HG03442 (cell line): ENCODE measurements around the gene RPL18.
A peak's percentile ranks its signal among the peaks of the same experiment; 100 is the strongest.
"Not testable (repeated sequence)": the region's sequence is repeated elsewhere in the genome, so short reads cannot be mapped to it uniquely, and the experiment has no call there.

Experiments used
- ATAC-seq: cut with Tn5 transposase; IDR thresholded peaks from one replicate; pipeline ENCODE4 v1.9.1; 2021; ENCODE audit warnings: mild to moderate bottlenecking, moderate library complexity; ENCODE audit not compliant: unreplicated experiment

RPL18 gene

DNA sequence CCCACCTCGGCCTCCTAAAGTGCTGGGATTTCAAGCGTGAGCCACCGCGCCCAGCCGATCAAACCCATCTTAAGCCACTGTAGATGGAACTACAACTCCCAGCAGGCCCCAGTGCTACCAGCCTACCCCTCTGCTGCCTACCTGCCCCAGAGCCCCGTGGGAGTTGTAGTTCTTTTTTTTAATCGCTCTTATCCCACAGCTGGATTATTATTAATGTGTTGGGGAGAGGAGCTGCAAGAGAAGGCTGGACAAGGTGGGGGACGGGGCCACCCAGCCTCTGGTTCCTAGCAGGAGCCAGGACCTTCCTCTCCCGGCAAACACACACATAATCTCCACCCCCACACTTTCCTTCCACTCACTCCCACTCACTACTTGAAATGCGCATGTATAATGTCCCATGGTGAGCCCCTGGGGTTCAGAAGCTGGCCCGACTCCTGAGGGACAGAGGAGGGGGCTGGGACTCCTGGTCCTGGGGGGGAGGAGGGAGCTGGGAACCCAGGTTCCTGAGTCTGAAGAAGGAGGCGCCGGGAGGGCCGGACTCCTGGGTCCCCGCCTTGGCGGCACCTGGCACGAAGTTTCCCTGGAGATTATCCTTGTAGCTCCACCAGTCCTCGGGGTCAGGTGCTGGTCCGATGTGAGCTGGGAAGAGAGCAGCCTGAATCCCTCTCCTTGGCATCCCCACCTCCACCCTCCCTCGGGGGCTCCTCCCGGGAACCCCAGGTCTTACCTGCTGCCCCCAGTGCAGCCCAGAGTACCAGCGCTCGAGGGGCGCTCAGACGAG is 26.1 kb upstream of the RPL18 start:
- ATAC-seq, result no peak

DNA sequence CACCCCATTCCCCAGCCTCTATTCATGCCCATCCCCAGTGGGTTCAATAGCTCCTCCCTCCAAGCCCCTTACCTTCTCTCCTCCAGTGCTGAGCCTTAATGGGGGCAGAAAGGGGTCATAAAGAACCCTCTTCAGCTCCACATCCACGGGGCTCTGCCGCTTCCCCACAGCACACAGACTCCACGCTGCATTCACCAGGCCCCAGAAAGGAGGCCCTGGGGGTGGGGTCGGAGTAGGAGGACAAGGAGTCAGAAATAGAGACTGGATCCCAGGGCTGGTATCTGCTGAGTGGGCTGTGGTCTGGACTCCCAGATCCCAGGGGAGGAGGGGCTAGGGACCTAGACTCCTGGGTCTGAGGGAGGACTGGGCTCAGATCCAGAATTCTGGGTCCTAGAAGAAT is 25.4 kb upstream of the RPL18 start:
- no peak for ATAC-seq

DNA sequence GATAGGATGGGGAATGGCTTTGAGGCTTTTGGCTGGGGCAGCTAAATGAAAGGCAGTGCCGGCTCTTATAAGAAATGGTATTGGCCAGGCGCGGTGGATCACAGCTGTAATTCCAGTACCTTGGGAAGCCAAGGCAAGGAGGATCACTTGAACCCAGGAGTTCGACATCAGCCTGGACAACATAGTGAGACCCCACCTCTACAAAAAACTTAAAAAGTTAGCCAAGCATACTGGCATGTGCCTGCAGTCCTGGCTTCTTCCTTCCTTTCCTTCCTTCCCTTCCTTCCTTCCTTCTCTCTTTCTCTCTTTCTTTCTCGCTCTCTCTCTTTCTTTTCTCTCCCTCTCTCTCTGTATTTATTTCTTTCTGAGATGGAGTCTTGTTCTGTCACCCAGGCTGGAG is 23.9 kb upstream of the RPL18 start:
- ATAC-seq, result no peak

DNA sequence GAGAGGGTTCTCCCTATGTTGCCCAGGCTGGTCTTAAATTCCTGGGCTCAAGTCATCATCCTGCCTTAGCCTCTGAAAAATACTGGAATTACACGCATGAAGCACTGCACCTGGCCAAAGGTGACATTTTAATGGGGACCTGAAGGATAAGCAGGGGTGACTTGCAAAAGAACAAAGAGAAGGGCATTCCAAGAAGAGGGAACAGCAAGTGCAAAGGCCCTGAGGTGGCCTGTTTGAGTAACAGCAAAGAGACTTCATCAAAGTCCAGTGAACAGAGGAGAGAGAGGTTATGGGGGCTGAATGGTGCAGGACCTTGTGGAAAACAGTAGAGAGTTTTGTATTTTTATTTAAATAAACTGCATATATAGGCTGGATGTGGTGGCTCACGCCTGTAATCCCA is 22.9 kb upstream of the RPL18 start:
- no peak for ATAC-seq

DNA sequence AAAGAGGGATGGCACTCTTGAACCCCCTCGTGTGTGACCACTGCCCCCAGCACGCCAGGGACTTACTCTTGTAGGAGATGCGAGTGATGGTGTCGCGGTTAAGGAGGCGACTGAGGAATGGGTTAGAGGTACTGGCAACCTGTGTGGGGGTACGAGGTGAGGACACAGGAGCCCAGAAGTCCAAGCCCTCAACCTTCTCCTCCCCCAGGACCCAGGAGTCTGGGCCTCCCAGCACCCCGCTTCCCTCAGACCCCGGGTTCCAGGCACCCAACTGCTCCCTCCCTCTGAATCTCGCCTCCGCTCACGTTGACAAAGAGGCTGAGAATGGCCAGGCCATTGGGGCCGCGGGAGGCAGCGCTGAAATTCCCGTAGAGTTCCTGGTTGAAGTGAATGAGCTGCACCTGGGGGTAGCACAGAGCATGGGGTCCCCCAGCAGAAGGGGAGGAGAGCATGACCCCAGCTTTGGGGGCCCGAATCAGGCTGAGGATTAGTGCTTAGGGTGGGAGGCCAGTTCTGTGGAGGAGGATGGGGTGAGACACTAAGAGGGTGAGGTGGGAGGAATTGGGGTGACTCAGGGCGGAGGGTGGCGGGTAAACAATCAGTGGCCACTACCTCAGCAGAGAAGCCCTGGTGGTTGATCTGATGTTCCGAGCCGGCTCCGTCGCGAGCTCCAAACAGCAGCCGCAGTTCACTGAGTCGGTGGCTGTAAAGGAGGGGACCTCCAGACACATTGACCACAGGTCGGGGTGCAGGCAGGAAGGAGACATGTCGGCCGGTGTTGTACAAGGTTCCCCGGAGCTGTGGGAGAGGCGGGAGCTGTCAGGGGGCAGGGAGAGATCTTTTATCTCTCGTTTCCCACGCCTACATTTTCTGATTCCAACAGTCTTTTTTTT is 20.8 kb upstream of the RPL18 start:
- ATAC-seq, result no peak

DNA sequence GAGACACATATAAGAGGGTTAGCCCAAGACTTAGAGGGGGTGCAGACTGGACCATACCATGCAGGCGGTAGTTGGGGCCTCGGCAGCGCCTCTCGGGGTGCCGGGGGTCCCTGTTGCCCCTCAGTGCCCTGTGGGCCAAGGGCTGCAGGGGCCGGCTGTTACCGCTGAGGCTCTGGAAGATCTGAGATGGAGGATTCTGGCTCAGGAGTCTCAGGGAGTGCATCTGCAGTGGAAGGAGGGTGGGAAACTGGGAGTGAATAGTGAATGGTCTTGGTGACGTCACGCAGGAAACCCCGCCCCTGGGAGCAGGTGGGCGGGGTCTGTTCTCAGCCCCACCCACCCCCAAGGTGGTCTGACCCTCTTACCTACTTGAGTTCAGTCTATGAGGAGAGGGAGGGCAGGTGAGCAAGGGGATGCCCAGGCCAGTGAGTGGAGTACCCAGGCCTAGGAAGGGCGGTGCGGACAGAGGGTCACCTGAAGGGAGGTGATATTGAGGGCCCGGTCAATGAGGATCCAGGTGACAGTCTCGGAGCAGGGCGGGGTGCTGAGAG is 19.9 kb upstream of the RPL18 start:
- ATAC-seq, result no peak

DNA sequence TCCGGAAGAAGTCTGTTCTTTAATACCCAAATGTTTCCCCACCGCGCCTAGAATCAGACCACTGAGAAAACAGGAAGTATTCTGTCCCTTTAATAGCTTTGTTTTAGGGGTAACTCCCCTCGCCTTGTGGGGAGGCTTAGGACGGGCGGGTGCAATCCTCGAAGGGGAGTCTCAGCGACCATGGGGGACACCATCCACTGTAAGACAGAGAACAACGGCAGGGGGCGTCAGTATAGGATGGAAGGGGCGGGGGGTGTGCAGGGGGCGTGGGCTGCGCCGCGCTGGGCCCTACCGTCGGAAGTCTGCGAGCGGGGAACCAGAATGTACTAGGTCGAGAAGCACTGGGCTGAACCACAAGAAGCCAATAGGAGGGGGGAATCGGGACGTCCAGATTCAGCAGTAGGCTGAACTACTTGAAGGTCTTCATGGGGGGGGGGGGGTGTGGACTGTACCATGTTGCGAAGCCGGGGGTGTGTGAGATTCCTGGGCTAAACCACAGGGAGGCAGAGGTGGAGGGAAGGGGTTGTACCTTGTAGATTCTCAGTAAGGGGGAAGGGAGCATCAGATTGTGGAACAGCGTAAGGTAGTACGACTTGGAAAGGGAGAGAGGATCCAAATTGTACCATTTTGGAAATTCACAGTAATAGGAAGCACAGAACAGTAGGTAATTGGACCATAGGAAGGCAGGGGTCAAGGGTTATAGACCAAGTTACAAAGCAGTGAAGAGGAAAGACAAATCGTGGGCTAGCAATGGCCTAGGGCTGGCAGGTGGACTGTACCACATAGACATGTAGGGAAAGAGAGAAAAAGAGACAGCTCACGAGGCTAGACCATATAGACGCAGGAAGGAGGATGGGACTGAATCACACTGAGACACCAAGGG is 19.2 kb upstream of the RPL18 start:
- ATAC-seq, result peak; percentile 8

DNA sequence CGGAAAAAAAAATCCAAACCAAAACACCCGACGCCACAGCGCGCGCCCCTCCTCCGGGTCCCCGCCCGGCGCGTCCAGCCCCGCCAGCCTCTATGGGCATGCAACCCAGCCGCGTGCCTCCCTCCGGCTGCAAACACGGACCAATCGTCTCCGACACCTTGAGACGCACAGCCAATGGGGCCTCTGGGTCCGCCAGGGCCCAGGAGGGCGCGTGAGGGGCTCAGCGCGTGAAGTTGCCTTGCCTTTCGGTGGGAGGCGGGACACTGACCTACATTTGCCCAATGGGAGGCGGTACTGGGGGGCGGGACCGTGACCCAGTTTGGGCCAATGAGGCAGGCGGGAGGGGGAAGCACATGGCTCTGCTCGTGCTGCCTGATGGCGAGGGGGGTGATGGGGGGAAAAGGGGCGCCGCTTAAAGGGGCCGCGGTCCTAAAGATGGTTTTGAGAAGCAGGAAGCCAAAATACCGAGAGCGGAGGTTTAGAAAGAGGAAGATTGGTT is 18.5 kb upstream of the RPL18 start:
- peak; percentile 73 for ATAC-seq

DNA sequence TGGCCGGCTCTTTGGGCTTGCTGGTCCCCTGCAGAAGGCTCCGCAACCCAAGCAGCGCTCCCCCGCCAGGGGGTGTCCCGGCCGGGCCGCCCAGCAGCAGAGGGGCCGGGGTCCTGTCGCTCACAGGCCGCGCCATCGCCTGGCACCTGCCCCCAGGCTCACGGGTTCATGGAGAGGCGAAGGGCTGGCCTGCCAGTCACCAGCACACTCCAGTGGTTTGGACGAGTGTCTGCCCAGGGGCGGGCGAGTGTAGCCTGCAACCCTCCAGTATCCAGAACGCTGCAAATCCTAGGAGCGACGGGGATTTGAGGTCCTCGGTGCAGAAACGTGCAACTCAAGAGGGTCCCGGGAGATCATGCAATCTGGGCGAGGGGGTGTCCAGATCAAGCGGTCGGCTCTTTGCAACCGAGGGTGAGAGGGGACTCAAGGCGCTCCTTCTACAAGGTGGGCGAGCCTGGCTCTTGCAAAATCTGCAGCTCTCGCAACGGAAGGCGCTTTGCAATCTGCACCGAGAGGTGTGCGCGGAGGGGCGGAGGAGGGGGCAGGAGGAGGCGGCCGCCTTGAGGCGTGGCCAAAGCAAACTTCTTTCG is 18.0 kb upstream of the RPL18 start, which contains the start of gene DBP:
DBP (minus strand) TSS at position 521 of the 590 bp plus-strand sequence; CDS start at position 136, 385 bp downstream.
- ATAC-seq, result no peak

DNA sequence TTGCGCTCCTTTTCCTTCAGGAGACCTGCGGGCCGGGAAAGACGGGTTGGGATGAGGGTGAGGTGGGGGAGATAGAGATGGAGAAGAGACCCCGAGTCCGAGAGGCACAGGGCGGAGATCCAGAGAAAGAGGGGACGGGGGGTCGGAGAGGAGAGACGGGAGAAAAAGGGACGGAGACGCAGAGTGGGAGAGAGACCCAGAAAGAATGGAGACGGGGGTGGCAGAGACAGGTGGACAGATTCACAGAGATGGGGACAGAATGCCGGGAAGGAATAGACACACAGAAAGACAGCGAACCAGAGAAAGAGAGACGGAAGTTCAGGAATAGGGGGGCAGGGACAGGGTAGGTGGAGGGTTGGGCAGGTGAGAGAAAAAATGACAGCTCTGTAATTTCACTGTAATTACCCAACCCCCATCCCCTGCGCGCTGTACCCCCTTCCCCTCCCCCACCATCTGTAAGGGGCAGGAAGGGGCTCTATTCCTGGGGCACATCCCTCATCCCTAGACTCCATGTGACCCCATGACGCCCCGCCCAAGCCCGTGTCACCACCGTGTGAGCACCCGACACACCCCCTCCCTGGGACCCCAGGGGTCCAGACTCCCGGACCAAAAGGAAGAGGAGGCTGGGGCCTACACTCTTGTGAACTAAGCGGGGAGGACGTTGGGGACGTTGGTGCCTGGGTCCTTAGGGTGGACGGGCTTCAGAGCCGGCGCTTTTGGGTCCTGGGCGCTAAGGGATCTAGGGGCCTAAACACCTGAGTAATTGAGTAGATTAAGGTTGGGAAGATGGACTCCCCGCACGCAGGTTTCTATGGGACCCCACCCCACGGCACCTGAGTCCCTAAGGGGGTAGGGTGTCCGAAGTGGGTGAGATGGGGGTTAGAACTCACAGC is 17.2 kb upstream of the RPL18 start:
- ATAC-seq, result no peak

DNA sequence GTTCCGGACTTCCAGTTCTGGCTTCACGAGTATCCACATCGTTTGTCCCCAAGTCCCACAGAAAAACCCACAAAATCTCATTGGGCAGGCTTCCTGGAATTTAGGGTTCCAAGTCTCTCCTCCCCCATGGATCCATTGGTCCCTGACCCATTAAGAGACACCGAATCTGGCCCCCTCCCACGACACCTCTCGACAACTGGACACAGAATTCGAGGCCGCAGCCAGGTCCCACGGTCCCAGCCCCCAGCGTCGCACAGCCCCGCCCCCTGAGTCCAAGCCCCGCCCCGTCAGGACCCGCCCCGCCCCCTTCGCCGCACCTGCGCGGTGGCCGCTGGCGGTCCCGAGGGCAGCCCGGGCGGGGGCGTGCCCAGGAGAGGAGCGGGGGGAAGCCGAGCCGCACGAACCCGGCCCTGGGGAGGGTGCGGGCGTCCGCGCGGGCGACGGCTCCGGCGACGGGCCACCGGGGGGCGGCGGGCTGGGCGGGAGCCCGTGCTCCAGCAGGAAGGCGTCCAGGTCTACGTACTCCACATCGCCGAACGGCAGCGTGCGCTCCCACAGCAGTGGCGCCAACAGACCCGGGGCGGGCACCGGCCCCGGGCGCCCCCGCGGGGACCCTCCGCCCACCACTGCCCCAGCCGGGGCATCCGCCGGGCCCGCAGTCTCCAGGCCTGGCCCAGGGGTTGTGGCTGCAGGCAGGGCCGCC is 16.4 kb upstream of the RPL18 start:
- no peak for ATAC-seq

DNA sequence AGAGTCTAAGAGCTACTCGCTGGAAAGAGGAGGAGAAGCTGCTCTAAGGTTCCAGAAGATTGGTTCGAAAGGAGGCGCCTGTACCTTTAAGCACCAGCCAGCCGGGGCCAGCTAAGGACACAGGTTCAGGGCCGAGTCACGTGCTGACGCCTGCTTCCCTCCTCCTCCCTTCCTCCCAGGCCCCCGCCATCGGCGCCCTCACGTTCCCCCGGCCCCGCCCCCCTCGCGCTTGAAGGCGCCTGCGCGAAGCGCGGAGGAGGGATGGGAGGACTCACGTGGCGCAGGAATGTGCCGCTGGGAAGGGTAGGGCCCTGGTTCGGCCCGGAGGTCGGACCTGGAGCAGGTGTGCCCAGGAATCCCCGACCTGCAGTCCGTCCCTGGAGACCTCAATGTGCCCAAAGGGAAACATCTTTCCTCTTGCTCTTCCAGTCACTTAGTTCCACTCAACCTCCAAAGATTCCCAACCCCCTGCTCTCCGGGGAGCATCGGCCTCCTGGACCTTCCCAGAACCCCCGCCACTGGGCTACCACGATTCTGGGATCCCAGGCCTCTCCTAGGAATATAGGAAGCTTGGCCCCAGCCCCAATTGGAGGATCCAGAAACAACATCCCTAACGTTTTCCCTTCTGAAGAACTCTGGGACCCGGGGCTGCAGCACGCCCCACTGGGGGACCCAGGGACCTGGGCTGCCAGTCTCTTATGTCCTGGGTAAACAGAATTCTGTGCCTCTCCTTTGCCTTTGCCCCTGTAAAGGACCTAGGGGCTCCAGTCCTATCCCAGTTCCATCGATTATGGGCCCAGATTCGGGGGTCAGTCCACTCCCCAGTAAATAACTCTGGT is 15.7 kb upstream of the RPL18 start:
- peak; percentile 27 for ATAC-seq

DNA sequence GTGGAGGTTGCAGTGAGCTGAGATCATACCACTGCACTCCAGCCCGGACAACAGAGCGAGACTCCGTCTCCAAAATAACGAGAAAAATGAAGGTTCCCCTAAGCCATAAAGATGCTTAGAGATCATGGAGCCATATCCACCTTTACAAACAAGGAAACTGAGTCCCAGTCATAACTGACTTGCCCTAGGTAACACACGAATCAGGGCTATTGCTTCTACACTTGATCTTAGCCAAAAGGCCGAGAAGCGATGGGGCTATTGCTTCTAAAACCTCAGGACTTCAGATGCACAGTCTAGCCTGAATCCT is 15.0 kb upstream of the RPL18 start:
- ATAC-seq, result no peak

DNA sequence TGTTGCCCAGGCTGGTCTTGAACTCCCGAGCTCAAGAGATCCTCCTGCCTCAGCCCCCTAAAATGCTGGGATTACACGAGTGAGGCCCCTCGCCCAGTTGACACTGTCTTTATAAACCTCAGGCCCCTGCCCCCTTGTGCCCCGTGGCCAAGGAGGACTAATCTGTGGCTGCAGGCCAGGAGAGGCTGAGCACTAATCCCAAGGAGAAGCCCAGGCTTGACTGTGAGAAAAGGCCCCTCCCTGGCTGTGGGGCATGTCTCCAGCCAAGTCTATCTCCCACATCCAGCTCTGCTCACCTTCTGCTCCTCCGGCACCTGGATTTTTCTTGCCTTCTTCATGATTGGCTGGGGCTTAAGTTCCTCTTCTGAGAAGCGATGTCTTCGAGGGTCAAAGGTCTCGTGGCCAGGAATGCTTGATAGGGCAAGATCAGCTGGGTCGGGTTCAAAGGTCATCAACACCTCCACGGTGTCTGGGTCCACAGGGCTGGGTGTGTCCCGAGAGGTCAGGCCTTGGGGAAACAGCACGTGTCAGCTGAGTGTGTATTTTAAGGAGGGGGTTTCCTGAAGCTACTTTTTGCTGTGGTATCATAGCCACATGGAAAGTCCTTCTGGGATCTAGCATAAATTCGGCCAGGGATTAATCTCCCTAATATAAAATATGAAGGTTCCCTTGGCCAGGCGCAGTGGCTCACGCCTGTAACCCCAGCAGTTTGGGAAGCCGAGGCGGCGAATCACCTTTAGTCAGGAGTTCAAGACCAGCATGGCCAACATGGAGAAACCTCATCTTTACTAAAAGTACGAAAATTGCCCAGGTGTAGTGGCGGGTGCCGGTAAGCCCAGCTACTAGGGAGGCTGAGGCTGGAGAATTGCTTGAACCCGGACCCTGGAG is 14.4 kb upstream of the RPL18 start:
- ATAC-seq, result no peak

DNA sequence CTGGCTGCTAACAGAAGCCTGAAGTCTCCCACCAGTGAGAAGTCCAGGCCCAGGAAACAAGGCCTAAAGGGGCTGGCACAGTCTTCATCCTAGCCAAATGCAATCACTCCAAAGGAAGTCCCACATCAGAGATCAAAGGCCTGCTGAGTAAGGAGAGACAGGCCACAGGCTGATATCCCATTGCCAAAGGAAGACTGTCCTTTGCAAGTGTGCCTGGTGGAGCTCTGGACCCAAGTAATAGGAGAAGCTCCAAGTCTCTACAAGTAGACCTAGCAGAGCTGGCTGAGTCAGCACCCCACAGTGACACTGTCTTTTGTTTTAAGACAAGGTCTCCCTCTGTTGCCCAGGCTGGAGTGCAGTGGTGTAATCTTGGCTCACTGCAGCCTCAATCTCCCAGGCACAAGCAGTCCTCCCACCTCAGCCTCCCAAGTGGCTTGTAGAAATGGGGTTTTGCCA is 13.7 kb upstream of the RPL18 start:
- no peak for ATAC-seq

DNA sequence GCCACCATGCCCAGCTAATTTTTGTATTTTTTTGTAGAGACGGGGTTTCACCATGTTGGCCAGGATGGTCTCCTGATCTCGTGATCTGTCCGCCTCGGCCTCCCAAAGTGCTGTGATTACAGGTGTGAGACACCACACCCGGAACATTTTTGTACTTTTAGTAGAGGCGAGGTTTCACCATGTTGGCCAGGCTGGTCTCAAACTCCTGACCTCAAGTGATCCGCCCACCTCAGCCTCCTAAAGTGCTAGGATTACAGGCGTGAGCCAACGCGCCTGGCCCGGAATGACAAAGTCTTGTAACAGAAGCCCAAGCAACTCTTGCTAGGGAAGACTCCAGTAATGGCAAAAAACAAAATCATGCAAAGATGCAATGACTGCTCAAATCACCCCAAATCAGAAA is 13.3 kb upstream of the RPL18 start:
- not testable (repeated sequence) for ATAC-seq

DNA sequence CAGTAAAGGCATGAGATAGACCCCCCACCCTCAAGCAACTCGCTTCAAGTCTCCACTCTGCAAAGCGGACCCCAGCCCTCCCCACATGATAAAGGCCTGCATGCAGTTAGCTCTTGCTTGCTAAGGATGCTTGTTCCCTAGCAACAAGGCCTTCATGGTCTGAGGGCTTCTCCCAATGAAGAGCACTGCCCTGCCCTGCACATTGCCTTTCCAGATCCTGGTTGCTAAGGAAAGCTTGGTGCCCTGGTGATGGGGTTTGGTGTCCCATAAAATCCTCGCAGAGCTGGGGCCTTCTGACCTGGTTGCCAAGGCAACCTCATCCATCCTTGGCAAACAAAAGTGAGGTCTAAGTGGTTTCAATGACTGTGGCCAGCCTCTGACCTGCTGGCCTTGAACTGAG is 12.2 kb upstream of the RPL18 start:
- no peak for ATAC-seq
